Measurements from ENCODE around the gene UBR1.
A peak's percentile ranks its signal among the peaks of the same experiment; 100 is the strongest.

UBR1 gene

GRCh38 chr15:43106486-43106829 lies 620 bp upstream of the UBR1 start:
- peak in 1 of 2 donors; percentile 37 for DNase-seq

GRCh38 chr15:43105077-43105736 lies 631 bp downstream of the UBR1 start:
- DNase-seq = no peak

- no peak for DNase-seq
These were observed 1.4 kb downstream of the UBR1 start for GRCh38 chr15:43104426-43104825.

- DNase-seq = no peak
These were observed 1.9 kb downstream of the UBR1 start for GRCh38 chr15:43103907-43104306.

GRCh38 chr15:43102187-43102586 lies 3.7 kb downstream of the UBR1 start:
- DNase-seq = no peak

GRCh38 chr15:43100971-43101370 lies 4.9 kb downstream of the UBR1 start:
- DNase-seq = no peak

- DNase-seq = no peak
These were observed 6.6 kb downstream of the UBR1 start for GRCh38 chr15:43099105-43099845.

- DNase-seq = no peak
These were observed 9.4 kb downstream of the UBR1 start for GRCh38 chr15:43096411-43096810.

- DNase-seq = no peak
These were observed 10.0 kb downstream of the UBR1 start for GRCh38 chr15:43095708-43096347.

GRCh38 chr15:43095243-43095642 lies 10.6 kb downstream of the UBR1 start:
- no peak for DNase-seq

- DNase-seq = no peak
These were observed 11.3 kb downstream of the UBR1 start for GRCh38 chr15:43094416-43095030.

- DNase-seq = peak; percentile 28 to 44
These were observed 12.8 kb downstream of the UBR1 start for GRCh38 chr15:43093026-43093425.

- DNase-seq = no peak
These were observed 14.0 kb downstream of the UBR1 start for GRCh38 chr15:43091859-43092258.

GRCh38 chr15:43086551-43086950 lies 19.3 kb downstream of the UBR1 start:
- DNase-seq = no peak

- no peak for DNase-seq
These were observed 19.9 kb downstream of the UBR1 start for GRCh38 chr15:43085921-43086320.

GRCh38 chr15:43082509-43082908 lies 23.3 kb downstream of the UBR1 start:
- no peak for DNase-seq

- DNase-seq = no peak
These were observed 24.6 kb downstream of the UBR1 start for GRCh38 chr15:43081283-43081682.

- no peak for DNase-seq
These were observed 34.4 kb downstream of the UBR1 start for GRCh38 chr15:43071451-43071850.

GRCh38 chr15:43070893-43071292 lies 34.9 kb downstream of the UBR1 start:
- DNase-seq = no peak

GRCh38 chr15:43070249-43070648 lies 35.6 kb downstream of the UBR1 start:
- no peak for DNase-seq

- no peak for DNase-seq
These were observed 37.9 kb downstream of the UBR1 start for GRCh38 chr15:43067717-43068461.

- DNase-seq = no peak
These were observed 49.1 kb downstream of the UBR1 start for GRCh38 chr15:43056696-43057095.

GRCh38 chr15:43052860-43053259 lies 53.0 kb downstream of the UBR1 start:
- no peak for DNase-seq

Measured in inflammatory macrophage treated with lipopolysaccharide for 1 hour (primary cell).